COLO668 (cell line): ENCODE results near the gene DNAJC8.

Experiments
- DNase-seq: peaks from one replicate; lab custom pipeline; 2025; ENCODE audit not compliant: unreplicated experiment; lab: John Stamatoyannopoulos, UW

DNAJC8 gene

GRCh38 chr1:28232558-28233263, at the start of gene DNAJC8:
TSS of gene DNAJC8 (minus strand) at chr1:28233029. CDS start at chr1:28232998, 31 bp downstream.
- DNase-seq, result peak; percentile 98

DNA sequence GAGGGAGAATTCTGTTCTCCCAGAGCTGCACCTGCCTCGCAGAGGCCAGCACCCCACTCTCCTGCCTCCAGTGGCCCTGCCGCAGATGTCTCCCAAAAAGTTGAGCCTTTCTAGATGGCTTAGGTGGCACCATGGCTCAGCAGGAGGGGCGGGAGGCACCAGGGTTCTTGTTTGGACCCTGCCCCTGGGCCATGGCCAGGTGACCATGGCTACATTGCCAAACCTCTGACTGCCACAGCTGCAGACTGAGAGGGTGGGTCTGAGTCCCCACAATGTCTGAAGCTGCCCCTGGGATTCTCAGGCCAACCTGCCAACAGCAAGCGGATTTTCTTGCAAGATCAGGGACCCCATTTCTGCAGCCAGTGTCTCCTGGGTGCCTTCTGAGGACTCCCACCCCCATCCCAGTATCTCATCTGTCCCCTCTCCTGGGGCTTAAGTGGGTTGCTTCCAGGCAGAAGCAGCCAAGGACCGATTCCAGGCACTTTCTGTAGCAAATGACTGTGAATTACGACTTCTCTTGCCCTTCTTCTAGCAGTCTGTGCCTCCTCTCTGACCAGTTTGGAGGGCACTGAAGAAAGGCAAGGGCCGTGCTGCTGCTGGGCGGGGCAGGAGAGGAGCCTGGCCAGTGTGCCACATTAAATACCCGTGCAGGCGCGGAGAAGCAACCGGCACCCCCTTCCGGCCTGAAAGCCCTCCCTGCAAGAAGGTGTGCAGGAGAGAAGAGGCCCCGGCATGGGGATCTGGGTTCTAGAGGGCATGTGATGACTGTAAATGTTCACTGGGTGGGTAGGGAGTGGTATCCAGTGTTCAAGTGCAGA, 49.0 kb upstream of the DNAJC8 start:
- no peak for DNase-seq

- no peak for DNase-seq
Measured at GRCh38 chr1:28280977-28281381, 48.1 kb upstream of the DNAJC8 start.

DNA sequence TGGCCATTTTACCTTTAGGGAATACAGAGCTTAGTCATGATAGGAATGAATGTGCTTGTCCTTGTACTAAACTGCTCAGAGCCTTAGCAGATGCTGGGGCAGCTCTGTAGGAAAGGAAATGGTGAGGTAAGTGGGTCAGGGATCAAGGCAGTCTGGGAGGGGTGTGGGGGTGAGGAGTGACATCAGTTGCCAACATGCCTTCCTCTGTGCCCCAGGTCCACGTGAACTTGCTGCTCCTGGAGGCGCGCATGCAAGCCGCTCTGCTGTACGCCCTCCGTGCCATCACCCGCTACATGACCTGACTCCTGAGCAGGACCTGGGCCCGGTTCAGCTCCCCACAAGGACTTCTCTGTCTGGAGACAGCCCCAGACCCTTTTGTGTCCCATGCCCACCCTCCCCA, 47.7 kb upstream of the DNAJC8 start:
- no peak for DNase-seq

DNA sequence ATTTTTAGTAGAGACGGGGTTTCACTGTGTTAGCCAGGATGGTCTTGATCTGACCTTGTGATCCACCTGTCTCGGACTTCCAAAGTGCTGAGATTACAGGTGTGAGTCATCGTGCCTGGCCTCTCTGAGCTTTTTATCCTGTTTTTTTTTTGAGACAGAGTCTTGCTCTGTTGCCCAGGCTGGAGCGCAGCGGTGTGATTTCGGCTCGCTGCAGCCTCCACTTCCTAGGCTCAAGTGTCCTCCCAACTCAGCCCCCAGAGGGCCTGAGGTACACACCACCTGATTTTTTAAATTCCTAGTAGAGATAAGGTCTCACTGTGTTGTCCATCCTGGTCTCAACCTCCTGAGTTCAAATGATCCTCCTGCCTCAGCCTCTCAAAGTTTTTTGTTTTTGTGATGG, 46.9 kb upstream of the DNAJC8 start:
- DNase-seq, result no peak

GRCh38 chr1:28278763-28279162, 45.9 kb upstream of the DNAJC8 start:
- DNase-seq, result no peak

- no peak for DNase-seq
Measured at GRCh38 chr1:28273216-28273860, 40.5 kb upstream of the DNAJC8 start.

- no peak for DNase-seq
Measured at GRCh38 chr1:28272215-28272852, 39.5 kb upstream of the DNAJC8 start.

- no peak for DNase-seq
Measured at GRCh38 chr1:28269529-28269928, 36.7 kb upstream of the DNAJC8 start.

DNA sequence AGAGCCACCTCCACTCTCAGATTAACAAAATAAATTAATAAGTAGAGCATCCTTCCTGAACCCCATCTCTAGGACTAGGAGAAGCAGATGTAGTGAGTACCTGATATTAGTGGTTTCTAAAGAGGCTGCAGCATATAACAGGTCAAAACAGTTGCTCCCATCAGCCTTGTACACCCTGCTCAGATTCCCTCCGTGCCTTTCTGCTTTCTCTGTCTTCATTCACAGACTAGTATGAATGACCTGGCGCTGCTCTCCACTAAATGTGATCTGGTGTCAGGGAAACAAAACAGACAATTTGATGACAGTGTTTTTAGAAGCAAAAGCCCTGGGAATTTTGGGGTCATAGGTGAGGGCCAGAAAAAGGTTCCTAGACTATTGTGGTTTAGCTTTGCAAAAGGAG, 34.8 kb upstream of the DNAJC8 start:
- DNase-seq, result no peak

- DNase-seq, result no peak
Measured at GRCh38 chr1:28266920-28267322, 34.1 kb upstream of the DNAJC8 start.

GRCh38 chr1:28265577-28265976, 32.7 kb upstream of the DNAJC8 start:
- DNase-seq, result no peak

DNA sequence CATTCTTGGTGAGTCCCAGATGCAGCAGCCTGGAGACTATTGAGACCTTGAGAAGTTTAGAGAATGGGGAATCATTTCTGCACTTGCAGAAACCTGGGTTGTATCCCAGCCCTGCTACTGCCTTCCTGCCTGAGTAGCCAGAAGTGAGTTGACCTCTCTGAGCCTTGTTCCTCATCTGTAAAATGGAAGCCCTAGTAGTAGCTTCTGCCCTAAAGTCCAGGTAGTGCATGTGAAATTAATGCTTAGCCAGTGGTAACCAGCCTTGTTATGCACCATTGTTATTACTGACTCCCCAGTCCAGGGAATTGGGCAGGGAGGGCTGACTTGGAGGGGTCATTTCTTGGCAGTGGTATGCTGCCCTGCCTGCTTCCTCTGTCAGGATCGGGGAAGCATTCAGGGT, 32.1 kb upstream of the DNAJC8 start:
- no peak for DNase-seq

DNA sequence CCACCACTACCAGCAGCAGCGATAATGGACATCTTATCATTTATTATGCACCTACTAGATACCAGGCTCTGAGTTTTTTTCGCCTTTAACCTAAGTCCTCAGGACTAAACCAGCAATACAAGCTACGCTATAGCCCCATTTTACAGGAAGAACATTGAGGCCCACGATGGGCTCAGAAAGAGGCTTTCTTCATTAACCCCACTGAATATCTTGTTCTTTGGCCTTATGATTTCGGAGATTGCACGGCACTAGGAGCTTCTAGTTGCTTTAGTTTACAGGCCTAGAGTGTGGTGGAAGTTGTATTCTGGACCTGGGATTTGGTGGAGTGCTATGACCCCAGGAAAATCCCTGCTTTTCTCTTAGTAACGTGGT, 28.0 kb upstream of the DNAJC8 start:
- DNase-seq, result no peak

DNA sequence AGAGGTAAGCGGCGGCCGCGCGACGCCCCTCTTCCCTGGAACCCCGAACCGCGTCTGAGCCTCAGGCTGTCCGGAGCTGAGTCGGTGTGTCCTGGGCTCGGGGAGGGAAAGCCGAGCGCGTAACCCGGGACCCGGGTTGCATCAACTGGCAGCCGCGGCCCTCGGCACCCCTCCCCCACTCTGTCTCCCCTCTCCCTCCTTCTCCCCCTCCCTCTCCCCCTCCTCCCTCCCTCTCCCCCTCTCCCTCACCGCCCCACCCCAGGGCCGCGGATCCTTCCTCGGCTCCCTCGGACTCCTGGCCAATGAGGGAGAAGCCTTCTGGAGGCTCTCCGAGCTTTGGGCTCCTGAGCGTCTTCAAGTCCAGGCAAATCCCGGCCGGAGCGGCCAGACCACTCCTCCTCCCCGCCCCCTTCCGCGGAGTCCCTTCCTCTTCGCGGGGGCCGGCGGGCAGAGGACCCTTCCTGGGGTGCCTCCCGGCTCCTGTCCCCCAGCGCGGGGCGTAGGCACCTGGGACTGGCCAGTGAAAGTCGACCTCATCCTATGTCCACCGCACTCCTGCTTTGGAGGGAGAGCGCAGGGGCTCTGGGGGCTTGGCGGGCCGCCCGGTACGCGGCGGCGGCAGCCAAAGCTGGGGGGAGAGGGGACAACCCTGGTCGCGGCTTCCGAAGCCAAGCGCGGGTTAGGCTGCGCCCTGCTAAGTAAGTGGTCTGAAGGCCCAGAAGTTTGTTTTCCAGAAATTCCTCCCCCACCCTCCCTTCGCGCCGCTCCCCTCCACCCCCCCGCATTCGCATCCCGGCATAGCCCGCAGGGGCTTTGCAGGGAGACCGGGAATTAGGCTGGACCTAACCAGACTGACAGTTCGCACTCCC, 27.3 kb upstream of the DNAJC8 start:
- DNase-seq, result no peak

DNA sequence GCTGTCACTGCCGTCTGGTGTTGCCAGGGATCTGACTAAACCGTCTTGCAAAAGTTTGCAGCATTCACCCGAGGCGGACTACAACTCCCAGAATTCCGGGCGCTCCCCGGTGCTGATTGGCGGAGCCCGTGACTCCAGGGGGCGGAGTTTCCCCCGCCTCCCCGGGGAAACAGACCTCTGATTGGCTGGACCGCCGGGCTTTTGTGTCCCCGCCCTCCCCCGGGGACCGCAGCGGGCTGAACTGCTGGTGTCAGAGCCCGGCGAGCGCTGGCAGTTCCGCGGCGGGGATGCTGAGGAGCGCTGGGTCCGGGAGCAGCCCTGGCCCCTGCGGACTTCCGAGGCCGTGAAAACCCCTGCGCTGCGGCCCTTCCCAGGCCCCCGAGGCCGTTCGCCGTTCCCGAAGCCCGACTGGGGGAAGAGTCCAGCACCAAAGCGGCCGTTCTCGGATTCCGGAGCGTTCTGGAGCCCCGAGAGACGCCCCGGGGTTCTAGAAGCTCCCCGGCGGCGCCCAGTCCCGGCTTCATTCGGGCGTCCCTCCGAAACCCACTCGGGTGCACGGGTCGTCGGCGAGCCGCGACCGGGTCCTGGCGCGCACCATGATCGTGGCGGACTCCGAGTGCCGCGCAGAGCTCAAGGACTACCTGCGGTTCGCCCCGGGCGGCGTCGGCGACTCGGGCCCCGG, 26.6 kb upstream of the DNAJC8 start, which contains the start of gene SESN2:
Gene SESN2 (plus strand): TSS at position 267 of the 682 bp plus-strand sequence. CDS start 330 bp downstream, at position 597.
- peak; percentile 100 for DNase-seq

DNA sequence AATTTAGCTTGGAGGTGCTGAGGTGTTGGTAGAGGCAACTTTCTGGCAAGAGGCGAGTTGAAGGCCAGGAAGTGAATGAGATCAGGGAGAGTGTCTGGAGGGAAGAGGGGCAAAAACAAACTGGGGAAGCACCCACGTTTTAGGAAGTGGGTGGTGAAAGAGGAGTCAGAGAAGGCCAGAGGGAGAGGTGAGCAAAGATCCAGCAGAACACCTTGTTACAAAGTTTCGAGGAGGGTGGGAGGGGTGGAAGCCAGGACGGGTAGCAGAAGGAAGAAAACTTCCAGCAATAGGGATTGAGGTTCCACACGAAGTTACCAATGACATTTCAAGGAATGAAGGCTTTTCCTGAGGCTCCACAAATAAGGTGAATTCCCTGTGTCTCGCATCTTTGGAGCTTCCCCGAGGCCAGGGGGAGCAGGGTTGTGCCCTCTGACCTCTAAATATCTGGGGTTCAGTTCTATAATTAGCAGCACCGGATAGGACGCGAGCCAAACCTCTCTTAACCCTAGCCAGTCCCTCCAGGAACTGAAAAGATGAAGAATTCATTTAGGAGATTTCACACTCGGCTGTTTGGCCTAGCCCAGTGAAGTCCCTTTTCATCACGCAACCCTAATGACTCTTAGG, 25.9 kb upstream of the DNAJC8 start:
- DNase-seq, result no peak

DNA sequence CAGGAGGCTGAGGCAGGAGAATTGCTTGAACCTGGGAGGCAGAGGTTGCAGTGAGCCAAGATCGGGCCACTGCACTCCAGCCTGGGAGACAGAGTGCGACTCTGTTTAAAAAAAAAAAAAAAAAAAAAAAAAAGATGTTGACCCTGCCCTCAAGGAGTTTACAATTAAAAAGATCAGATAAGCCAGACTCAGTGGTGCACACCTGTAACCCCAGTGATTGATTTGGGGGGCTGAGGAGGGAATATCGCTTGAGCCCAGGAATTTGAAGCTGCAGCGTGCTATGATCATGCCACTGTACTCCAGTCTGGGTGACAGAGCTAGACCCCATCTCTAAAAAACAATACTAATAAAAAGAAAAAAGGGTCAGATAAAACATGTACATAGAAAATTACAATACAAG, 24.9 kb upstream of the DNAJC8 start:
- DNase-seq, result no peak

DNA sequence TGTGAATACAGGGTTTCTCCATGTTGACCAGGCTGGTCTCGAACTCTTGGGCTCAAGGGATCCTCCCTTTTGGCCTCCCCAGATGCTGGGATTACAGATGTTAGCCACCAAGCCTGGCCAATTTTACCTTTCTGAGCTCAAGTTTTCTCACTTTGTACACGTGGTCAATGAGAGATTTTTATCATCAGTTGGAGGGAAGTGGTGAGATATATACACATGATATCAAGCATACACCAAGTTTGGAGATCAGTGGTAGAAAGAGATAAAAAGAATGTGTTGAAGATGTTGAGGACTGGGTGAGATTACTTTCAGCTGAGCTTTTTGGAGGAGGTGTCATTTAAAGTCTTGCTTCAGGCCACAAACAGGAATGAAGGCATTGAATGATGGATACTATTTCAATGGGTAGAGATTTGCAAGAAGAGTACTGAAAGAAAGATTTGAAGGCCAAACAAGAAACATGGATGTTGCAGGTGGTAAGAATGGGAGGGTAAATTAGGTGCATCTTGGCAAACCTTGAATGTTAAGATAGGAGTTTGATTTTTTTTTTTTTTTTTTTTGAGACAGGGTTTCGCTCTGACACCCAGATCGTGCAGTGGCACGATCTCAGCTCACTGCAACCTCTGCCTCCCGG, 23.5 kb upstream of the DNAJC8 start:
- DNase-seq, result no peak
